Heart left ventricle (tissue), 16 donors: ENCODE results near the gene HOXB2. TPM values are rescaled to one million over a fixed set of nuclear protein-coding genes. Genes with fewer than 3 reads are reported as not detected.

Experiments used
- ATAC-seq, 4 donors: fragments of 200-7000 bp; cut with Tn5 transposase; one replicate each; pipeline ENCODE4 v1.9.1; 2020 to 2022; ENCODE audit warnings: moderate library complexity in 4 of 4, mild to moderate bottlenecking in 3 of 4, moderate number of reproducible peaks in 1 of 4
- DNase-seq, 5 donors: peaks; one replicate each; pipeline ENCODE4 v3.0.0-alpha.2; 2020
- H3K27ac ChIP-seq, 12 donors: fragments of 200-600 bp; sonication (generic) in 4 of 12; one replicate each; pipeline versions ENCODE4 v1.5.0 to v1.8.0; 2016 to 2022; ENCODE audit warnings: mild to moderate bottlenecking in 2 of 12
- H3K27me3 ChIP-seq, 9 donors: fragments of 200-600 bp; sonication (generic) in 2 of 9; one replicate each; pipeline versions ENCODE4 v1.5.1 to v1.8.0; 2016 to 2022; ENCODE audit warnings: mild to moderate bottlenecking in 3 of 9
- H3K36me3 ChIP-seq, 9 donors: fragments of 200-600 bp; sonication (generic) in 2 of 9; one replicate each; pipeline versions ENCODE4 v1.5.0 to v1.8.0; 2018 to 2022; ENCODE audit warnings: mild to moderate bottlenecking in 2 of 9
- H3K4me1 ChIP-seq, 12 donors: fragments of 200-600 bp; sonication (generic) in 4 of 12; one replicate each; pipeline versions ENCODE4 v1.5.0 to v1.8.0; 2016 to 2022; ENCODE audit warnings: mild to moderate bottlenecking in 3 of 12
- H3K4me3 ChIP-seq, 12 donors: fragments of 200-600 bp; sonication (generic) in 4 of 12; one replicate each; pipeline versions ENCODE4 v1.5.0 to v1.8.0; 2017 to 2022; ENCODE audit warnings: mild to moderate bottlenecking in 9 of 12, moderate library complexity in 4 of 12
- H3K9me3 ChIP-seq, 12 donors: fragments of 200-600 bp; sonication (generic) in 4 of 12; one replicate each; pipeline versions ENCODE4 v1.5.0 to v1.8.0; 2016 to 2022; ENCODE audit warnings: mild to moderate bottlenecking in 1 of 12
- CTCF ChIP-seq, 12 donors: fragments of 200-600 bp; sonication (generic) in 4 of 12; IDR thresholded peaks; one replicate each; pipeline versions ENCODE4 v1.5.0 to v1.8.0; 2018 to 2022; ENCODE audit warnings: antibody characterized with exemption in 12 of 12, mild to moderate bottlenecking in 5 of 12
- POLR2A ChIP-seq, 2 donors: fragments of 450-650 bp; IDR thresholded peaks; one replicate each; pipeline ENCODE4 v1.6.1; 2017; ENCODE audit warnings: antibody characterized with exemption in 2 of 2, mild to moderate bottlenecking in 2 of 2, moderate library complexity in 2 of 2
- WGBS, 4 donors: extraction: QIAGEN DNeasy Blood & Tissue Kit in 2 of 4; methylation state at CpG; one replicate each; pipeline versions ENCODE4 v1.1.5 to v1.1.7; 2013 to 2018; 5-methylcytosine and 5-hydroxymethylcytosine counted together
- intact Hi-C, 10 donors: fragments of 100-400 bp; cut with DNase I; formaldehyde crosslinking; loops; one replicate each; pipeline versions ENCODE4 v1.11.1 to v1.14.2; 2022
- polyA plus RNA-seq, 2 donors: library from polyadenylated mRNA; stranded (reverse); fragments of 200-250 nt; gene quantifications; one replicate each; pipeline ENCODE4 v1.2.3, GENCODE V29; 2013
- total RNA-seq, 9 donors: library from RNA; depleted of rRNA in 2 of 9; stranded (reverse); fragments of >200 nt in 2 of 9; fragmentation: NEBNext Ultra II Directional in 3 of 9; extraction: Animal tissue kit (Norgen Biotek cat#: 25700) in 3 of 9; gene quantifications; one replicate each; pipeline versions ENCODE4 v1.1.0 to v1.2.4, GENCODE V29; 2016 to 2023
- donor health status: ischemic (EF 13 %, LVEDD 7.1; RV severe dilation, severe dysfunction).
- donor health status: healthy with polysubstance abuse.
- donor health status: DM: no; HTN: yes; CAD: no.
- donor health status: DM: no; HTN: no; CAD: no.
- donor health status: ischemic (EF 25% LVEDD 6.9; RV normal size, moderate dysfunction).
- donor health status: ischemic (EF 25% LVEDD 5.7; RV mildly dilated, moderate dysfunction).
- donor health status: healthy.
- donor health status: DM: yes; HTN: yes; CAD: no.
- donor health status: ischemic (EF 35%, LVEDD 5.7; RV mildly dilated, moderate dysfunction).
- donor health status: nonischemic (EF 11% LVEDD 7.7; RV severe dilation, severe dysfunction).
- donor health status: DM: yes; HTN: yes; CAD: no.
- donor health status: PGD.
- donor health status: ischemic (EF 29% LVEDD 5.4; RV normal size, mild dysfunction).
- donor health status: nonischemic (EF 23%, LVEDD 6.1; RV moderate dilation, normal function).

The HOXB2 gene
- total and polyA plus RNA-seq, 11 donors: 0.81 to 6.9 (median 3.0) TPM

GRCh38 chr17:48547808-48548522, 3.1 kb upstream of the HOXB2 start:
- intact Hi-C loops: no loop called here
- no peak for DNase-seq
- peaks cover 0 to 10% (median 0%) of the 10 kb centered on the region in 9 donors for H3K36me3 ChIP-seq
- H3K27me3 ChIP-seq: peaks cover 0 to 96% (median 57%) of the 10 kb centered on the region in 9 donors
- peaks cover 0 to 39% (median 11%) of the 10 kb centered on the region in 12 donors for H3K4me1 ChIP-seq
- peak overlapping the region; percentile 18 to 94 (median 76) for H3K27ac ChIP-seq
- ATAC-seq: no peak
- H3K9me3 ChIP-seq: no peaks in the 10 kb centered on the region
- H3K4me3 ChIP-seq: peak overlapping the region in 8 of 12 donors; percentile 15 to 44 (median 22)
- TF ChIP-seq CTCF (IDR thresholded peaks at IDR 0.05): no peak
- TF ChIP-seq POLR2A (IDR thresholded peaks at IDR 0.05): no peak
- WGBS, 4 donors: 24 to 41% (median 32%) methylated on average over 24 of the region's 24 CpGs

- TF ChIP-seq CTCF (IDR thresholded peaks at IDR 0.05) (no peak), POLR2A (IDR thresholded peaks at IDR 0.05) (no peak)
These were observed 2.3 kb upstream of the HOXB2 start for GRCh38 chr17:48546924-48547807.

GRCh38 chr17:48546137-48546923, 1.4 kb upstream of the HOXB2 start:
- ATAC-seq (no peak), DNase-seq (peak in 1 of 5 donors; percentile 62)
- TF ChIP-seq POLR2A (IDR thresholded peaks at IDR 0.05): no peak
- TF ChIP-seq CTCF (IDR thresholded peaks at IDR 0.05): no peak
- intact Hi-C loops: no loop called here
- Histone ChIP-seq H3K4me1 (peaks cover 0 to 39% (median 13%) of the 10 kb centered on the region in 12 donors), H3K4me3 (peak overlapping the region in 7 of 12 donors; percentile 15 to 44 (median 24)), H3K9me3 (no peaks in the 10 kb centered on the region), H3K36me3 (peaks cover 0 to 6% (median 0%) of the 10 kb centered on the region in 9 donors), H3K27ac (peak overlapping the region; percentile 1 to 94 (median 86)), H3K27me3 (peaks cover 0 to 97% (median 63%) of the 10 kb centered on the region in 9 donors)
- WGBS, 4 donors: 28 to 45% (median 39%) methylated on average over 10 of the region's 10 CpGs

More at GRCh38 chr17:48546924-48547807, 2.3 kb upstream of the HOXB2 start:
- H3K4me1 ChIP-seq: peaks cover 0 to 39% (median 12%) of the 10 kb centered on the region in 12 donors
- WGBS, 4 donors: 27 to 34% (median 33%) methylated on average over 10 of the region's 10 CpGs
- H3K27ac ChIP-seq: peak overlapping the region; percentile 18 to 94 (median 86)
- peaks cover 0 to 10% (median 0%) of the 10 kb centered on the region in 9 donors for H3K36me3 ChIP-seq
- intact Hi-C loops: no loop called here
- peak overlapping the region in 8 of 12 donors; percentile 15 to 44 (median 22) for H3K4me3 ChIP-seq
- ATAC-seq (no peak), DNase-seq (no peak)
- no peaks in the 10 kb centered on the region for H3K9me3 ChIP-seq
- peaks cover 0 to 97% (median 59%) of the 10 kb centered on the region in 9 donors for H3K27me3 ChIP-seq
